GM20431 (cell line): ENCODE data around the gene RAB11A.
"Not testable (repeated sequence)": the region's sequence is repeated elsewhere in the genome, so short reads cannot be mapped to it uniquely, and the experiment has no call there.

ENCODE experiments used
- in situ Hi-C: fragments of 300-500 bp; cut with MseI, MboI; formaldehyde crosslinking; loops from one replicate; pipeline ENCODE4 v1.15.0; 2020; ENCODE audit warnings: low sequenced_read_pairs; ENCODE audit not compliant: unreplicated experiment

The RAB11A gene

GRCh38 chr15:65839985-65840384, 29.3 kb upstream of the RAB11A start:
- in situ Hi-C loops: loop anchor here (25.0 kb wide), 1 partner anchor 203 kb away; no protein-coding TSS in a partner anchor

- in situ Hi-C loops: loop anchor here (25.0 kb wide), 1 partner anchor 204 kb away; no protein-coding TSS in a partner anchor
These were observed 28.0 kb upstream of the RAB11A start for GRCh38 chr15:65841121-65841930.

GRCh38 chr15:65845826-65846519, 23.3 kb upstream of the RAB11A start:
- in situ Hi-C loops: loop anchor here (25.0 kb wide), 1 partner anchor 209 kb away; no protein-coding TSS in a partner anchor

GRCh38 chr15:65847989-65848388, 21.3 kb upstream of the RAB11A start:
- in situ Hi-C loops: loop anchor here (25.0 kb wide), 1 partner anchor 211 kb away; no protein-coding TSS in a partner anchor

- in situ Hi-C loops: no loop called here
These were observed 17.3 kb upstream of the RAB11A start for GRCh38 chr15:65851981-65852380.

GRCh38 chr15:65856821-65857455, 12.4 kb upstream of the RAB11A start:
- in situ Hi-C loops: no loop called here

GRCh38 chr15:65857718-65858402, 11.4 kb upstream of the RAB11A start:
- in situ Hi-C loops: no loop called here

GRCh38 chr15:65862682-65863081, 6.6 kb upstream of the RAB11A start:
- in situ Hi-C loops: no loop called here

- in situ Hi-C loops: no loop called here
These were observed 6.2 kb upstream of the RAB11A start for GRCh38 chr15:65863106-65863505.

GRCh38 chr15:65867244-65867643, 2.0 kb upstream of the RAB11A start:
- in situ Hi-C loops: no loop called here

GRCh38 chr15:65867933-65868332, 1.4 kb upstream of the RAB11A start:
- in situ Hi-C loops: not testable (repeated sequence)

GRCh38 chr15:65868546-65869125, 655 bp upstream of the RAB11A start:
- in situ Hi-C loops: no loop called here

- in situ Hi-C loops: no loop called here
These were observed 922 bp downstream of the RAB11A start for GRCh38 chr15:65869954-65870871.

- in situ Hi-C loops: no loop called here
These were observed 1.7 kb downstream of the RAB11A start for GRCh38 chr15:65870889-65871533.

- in situ Hi-C loops: not testable (repeated sequence)
These were observed 2.6 kb downstream of the RAB11A start for GRCh38 chr15:65871886-65872285.

- in situ Hi-C loops: not testable (repeated sequence)
These were observed 3.3 kb downstream of the RAB11A start for GRCh38 chr15:65872596-65872995.

GRCh38 chr15:65873256-65873655, 4.0 kb downstream of the RAB11A start:
- in situ Hi-C loops: no loop called here

- in situ Hi-C loops: no loop called here
These were observed 6.2 kb downstream of the RAB11A start for GRCh38 chr15:65875458-65875857.
